IPS-NIHi7 (cell line): ENCODE results near the gene SNX13.
A peak's percentile ranks its signal among the peaks of the same experiment; 100 is the strongest.
"Not testable (repeated sequence)": the region's sequence is repeated elsewhere in the genome, so short reads cannot be mapped to it uniquely, and the experiment has no call there.

ENCODE experiments used
- DNase-seq: peaks from one replicate; pipeline ENCODE4 v3.0.0; 2012; ENCODE audit warnings: mixed read lengths; ENCODE audit errors: extremely low spot score

Gene SNX13

GRCh38 chr7:17849504-17849903 lies 90.8 kb downstream of the SNX13 start:
- no peak for DNase-seq

DNA sequence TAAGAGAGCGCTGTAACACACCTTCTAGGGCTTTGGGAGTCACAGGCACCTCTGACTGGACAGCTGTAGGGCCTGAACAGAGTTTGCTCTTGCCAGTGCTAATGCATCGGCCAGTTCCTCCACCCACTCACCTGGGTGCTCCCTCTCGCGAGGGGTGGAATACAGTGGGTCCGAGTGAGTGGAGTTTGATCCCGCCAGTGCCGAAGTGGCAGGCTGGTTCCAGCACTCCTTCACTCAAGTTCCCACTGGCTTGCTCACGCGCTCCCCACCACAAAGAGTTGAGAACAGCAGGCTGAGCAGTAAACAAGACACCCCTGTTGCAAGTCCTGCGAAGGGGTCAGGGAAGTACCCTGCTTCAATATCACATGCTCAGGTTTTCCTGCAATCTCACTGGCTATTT lies 91.8 kb downstream of the SNX13 start:
- no peak for DNase-seq

DNA sequence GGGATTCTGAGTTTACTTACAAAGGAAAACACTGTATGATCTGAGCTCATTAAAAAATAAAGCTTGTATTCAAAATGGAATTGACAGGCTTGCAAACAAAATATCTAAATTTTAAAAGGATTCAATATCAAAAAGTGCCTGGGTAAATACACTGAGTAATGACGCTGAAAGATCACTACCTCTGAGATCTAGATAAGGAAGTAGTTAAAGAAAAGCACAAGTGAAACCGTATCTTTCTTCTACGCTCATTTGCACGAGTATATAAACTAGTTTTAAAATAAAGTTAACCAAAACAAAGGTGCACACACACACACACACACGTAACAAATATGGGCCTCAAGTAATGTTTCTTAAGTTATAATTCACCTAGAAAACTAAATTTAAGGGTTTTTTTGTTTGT lies 93.4 kb downstream of the SNX13 start:
- no peak for DNase-seq

DNA sequence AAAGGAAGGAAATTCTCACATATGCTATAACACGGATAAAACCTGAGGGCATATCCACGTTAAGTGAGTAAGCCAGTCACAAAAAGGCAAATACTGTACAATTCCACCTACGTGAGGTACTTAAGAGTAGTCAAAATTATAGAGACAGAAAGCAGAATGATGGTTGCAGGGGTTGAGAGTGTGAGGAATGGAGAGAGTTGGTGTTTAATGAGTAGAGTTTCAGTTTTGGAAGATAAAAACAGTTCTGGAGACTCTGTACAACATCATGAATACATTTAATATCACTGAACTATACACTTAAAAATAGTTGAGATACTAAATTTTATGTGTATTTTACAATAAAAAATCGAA lies 95.1 kb downstream of the SNX13 start:
- no peak for DNase-seq

DNA sequence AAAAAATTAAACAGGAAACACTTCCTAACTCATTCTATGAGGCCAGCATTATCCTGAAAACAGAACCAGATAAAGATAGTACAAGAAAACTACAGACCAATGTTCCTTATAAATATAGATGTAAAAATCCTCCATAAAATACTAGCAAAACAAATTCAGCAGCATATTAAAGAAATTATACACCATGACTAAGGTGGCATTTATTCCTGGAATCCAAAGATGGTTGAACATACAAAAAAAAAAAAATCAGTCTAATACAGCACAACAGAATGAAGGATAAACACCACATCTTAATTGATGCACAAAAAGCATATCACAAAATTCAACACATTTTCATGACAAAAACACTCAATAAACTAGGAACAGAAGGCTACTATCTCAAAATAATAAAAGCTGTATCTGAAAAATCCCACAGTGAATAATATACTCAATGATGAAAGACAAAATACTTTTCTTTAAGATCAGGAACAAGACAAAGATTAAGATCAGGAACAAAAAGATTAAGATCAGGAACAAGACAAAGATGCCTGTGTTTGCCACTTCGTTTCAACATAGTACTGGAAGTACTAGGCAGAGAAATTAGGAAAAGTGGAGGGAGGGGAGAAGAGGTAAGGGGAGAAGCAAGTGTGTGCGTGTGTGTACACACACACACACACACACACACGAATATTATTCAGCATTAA lies 95.6 kb downstream of the SNX13 start:
- no peak for DNase-seq

GRCh38 chr7:17844022-17844421 lies 96.3 kb downstream of the SNX13 start:
- DNase-seq: no peak

- no peak for DNase-seq
These were observed 97.3 kb downstream of the SNX13 start for GRCh38 chr7:17843041-17843440.

- no peak for DNase-seq
These were observed 107.4 kb downstream of the SNX13 start for GRCh38 chr7:17832820-17833355.

- DNase-seq: no peak
These were observed 108.1 kb downstream of the SNX13 start for GRCh38 chr7:17832242-17832641.

GRCh38 chr7:17830206-17830605 lies 110.1 kb downstream of the SNX13 start:
- DNase-seq: no peak

GRCh38 chr7:17829001-17829400 lies 111.3 kb downstream of the SNX13 start:
- no peak for DNase-seq

GRCh38 chr7:17822547-17823173 lies 117.6 kb downstream of the SNX13 start:
- DNase-seq: no peak

DNA sequence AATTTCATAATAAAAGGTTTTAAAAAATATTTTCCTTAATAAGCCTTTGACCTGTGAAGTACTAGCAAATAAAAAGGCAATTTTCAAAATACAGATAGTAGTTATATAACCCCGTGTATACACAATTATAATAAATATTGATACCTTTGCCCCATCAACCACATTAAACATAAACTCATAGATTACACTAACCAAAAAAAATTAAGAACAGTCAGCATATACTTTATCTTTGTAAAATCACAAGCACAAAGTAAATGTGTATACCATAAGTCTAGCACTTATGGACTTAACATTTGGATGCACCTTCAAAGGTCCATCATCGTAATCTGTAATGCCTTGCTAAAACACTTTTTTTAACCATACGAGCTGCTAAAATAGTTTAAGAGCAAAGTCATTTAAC lies 123.4 kb downstream of the SNX13 start:
- no peak for DNase-seq

DNA sequence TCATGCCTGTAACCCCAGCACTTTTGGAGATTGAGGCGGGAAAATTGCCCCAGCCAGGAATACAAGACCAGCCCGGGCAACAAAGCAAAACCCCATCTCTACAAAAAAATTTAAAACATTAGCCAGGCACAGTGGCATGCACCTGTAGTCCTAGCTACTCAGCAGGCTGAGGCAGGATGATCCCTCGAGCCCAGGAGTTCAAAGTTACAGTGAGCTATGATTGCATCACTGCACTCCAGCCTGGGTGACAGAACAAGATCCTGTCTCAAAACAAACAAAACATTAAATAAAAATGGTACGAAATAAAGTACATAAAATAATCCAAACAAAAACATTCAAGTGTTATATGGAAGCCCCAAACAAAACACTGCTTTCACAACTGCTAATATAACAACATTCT lies 125.0 kb downstream of the SNX13 start:
- DNase-seq: no peak

DNA sequence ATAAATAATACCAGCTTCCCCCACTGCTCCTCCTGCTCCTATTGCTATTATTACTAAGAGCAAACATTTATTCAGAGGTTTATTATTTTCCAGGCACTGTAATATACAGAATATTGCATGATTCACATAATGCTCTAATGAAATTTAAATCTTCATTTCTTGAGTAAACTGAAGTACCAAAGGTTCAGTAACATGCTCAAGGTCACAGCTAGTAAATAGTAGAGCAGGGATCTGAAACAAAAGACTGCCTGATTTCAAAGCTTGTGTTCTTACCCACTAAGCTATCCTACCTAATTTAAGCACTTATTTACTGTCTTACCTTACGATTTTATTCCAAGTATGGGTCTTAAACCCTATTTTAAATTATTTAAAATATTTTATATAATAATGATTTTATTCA lies 126.2 kb downstream of the SNX13 start:
- no peak for DNase-seq

- DNase-seq: not testable (repeated sequence)
These were observed 131.1 kb downstream of the SNX13 start for GRCh38 chr7:17809215-17809614.

- DNase-seq: peak; percentile 15
These were observed 133.1 kb downstream of the SNX13 start for GRCh38 chr7:17807242-17807641.

DNA sequence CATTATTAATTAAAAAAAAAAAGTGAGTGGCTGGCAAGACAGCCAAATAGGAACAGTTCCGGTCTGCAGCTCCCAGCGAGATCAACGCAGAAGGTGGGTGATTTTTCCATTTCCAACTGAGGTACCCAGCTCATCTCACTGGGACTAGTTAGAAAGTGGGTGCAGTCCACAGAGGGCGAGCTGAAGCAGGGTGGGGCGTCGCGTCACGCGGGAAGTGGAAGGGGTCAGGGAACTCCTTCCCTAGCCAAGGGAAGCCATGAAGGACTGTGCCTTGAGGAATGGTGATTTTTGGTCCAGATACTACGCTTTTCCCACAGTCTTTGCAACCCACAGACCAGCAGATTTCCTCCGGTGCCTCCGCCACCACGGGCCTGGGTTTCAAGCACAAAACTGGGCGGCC lies 133.7 kb downstream of the SNX13 start:
- DNase-seq: no peak

- DNase-seq: no peak
These were observed 138.2 kb downstream of the SNX13 start for GRCh38 chr7:17802056-17802455.

DNA sequence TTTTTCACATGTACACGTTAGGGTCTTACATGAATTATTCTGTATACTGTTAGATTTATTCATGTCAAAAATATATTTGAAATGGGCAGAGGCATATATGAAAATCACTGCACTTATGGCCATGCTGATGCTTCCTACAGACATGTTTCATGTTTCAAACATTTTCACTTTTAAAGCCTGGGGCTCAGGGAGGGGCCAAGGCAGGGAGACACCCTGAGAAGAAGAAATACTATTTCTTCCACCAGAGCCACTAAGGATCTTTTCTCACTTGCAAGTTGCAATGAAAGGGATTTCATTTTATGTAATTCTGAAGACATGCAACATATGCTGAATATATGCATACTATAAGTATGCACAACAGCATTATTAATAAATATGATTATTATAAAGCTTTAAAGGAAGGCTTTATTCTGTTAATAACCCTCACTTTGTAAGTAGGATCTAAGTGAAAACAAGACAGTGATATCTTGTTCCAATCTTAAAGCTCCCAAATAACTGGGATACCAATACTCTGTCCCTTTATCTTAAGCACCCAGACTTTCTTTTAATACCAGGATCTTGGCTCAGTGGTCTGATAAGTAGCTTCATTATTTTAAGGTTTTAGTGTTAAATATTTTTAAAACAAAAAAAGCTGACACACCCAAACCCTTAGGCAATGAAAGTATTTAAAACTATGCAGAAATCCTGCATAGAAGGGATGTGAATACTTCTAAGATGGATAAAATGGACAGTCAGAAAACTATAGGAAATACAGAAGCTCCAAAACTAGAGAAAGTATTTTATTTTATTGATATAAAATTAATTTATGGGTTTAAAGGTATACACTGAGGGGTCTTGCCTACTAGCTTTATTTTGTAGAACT lies 148.0 kb downstream of the SNX13 start:
- no peak for DNase-seq

DNA sequence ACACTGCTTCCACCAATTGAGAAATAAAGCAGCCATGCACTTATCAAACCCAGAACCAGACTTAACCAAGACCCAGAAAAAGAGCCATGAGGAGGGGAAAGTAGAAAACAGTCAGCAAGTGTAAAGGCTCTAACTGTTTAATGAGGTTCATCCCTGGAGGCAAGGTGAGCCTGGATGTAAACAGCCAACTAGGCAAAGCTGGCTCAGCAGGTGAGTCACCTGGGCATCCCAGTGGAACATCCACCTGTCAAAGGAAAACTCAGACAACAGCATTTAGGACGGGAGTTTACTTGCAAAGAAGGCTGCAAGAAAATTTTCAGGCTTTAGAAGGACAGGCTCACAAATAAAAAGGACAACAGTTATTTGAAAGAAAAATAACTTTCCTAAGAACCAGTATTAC lies 153.0 kb downstream of the SNX13 start:
- DNase-seq: no peak

DNA sequence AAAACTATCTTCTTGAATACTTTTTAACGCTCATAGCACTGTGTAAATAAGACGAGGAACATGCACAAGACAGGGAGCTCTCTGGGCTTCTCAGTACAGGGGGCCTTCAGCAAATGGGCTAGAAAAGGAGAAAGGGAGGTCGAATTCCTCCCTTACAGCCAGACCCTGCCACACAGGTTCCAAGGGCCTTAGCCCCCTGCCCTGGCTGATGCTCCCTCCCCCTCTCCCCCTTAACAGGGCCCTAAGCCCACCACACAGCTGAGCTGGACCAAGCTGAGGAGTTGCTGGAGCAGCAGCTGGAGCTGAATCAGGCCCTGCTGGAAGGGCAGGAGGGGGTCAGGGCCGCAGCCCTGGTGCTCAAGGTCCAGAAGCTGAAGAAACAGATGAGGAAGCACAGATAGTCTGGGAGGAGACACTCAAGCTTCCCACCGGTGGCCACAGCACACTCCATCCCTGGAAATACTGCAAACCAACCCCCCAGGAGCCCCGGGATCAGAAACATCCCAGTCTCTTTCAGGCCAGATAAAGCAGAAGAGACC lies 153.9 kb downstream of the SNX13 start:
- no peak for DNase-seq

DNA sequence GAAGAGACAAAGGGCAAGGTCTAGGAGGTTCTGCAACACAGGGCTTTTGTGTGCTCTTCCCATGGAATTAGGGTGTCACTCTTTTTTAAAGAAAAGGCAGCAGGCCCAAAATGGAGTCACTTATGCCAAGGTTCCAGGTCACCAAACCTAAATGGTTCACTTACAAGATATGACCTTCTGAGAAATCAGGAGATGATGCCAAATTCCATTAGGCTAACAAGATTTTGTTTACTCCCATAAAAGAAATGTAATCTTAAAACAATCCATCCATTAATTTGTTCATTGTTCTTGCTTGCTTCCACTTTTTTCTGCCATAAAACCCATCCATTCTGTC lies 158.1 kb downstream of the SNX13 start:
- DNase-seq: no peak
